Measurements from ENCODE around the gene C14orf119. TPM values are rescaled to one million over a fixed set of nuclear protein-coding genes. Genes with fewer than 3 reads are reported as not detected.

Gene C14orf119
- polyA plus RNA-seq, 1 donor: 42.4 TPM

GRCh38 chr14:23127861-23128260, 32.6 kb downstream of the C14orf119 start:
- DNase-seq: no peak

DNA sequence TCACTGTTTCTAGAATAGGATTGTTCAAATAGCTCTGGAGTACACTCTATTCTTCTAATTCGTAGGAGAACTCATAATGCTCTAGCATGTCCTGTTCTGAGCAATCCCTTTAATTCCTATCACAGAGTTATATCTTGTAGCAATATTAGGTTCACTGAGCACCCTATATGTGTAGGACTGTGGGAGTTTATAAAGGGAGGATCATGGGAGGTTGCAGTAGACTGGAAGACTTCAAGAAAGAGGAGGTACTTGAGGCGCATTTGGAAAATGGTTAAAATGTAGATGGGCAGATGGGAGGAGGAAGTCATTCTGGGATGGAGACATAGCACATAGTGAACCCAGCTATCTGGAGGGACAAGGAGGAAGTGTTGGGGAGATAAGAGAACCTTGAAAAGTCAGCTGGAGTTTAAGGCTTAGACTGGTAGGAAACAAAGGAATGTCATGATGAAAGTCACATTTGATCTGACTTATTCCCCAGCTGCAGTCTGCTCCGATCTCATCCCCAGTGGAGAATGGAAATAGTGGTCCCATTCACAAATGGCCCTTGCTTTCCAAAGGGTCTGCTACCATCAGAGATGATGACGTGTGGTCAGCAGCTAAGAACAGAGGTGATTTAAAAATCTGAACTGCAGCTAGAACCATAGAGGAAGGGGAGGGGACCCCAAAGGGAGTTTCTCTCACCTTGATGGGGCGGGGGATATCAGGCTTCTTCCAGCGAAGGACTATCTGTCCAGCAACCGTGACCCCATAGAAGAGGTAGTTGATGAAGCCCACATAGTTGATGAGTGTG, 33.9 kb downstream of the C14orf119 start:
- DNase-seq: no peak

DNA sequence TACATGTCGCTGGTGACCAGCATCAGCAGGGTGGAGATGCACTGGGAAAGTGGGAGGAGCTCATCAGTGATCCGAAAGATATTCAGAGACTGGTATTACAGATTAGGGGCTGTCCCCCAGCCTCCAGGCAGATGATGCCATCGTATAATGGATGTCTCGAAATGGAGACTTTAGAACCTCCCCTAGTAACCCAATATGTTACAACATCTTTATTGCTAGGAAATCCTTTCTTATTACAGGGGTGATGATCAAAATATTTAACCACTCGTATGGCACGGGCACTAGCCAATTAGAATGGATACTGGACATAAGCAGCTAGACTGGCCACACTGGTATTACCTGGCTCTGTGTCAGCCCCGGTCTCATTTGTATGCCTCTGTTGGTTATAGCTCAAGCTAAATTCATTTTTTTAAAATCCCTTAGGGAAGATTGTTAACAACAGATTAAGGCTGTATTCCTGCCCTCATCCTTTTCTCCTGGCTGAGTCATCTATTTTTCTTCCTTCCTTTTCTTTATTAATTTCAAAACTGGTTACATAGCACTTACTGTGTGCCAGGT, 34.5 kb downstream of the C14orf119 start:
- no peak for DNase-seq

DNA sequence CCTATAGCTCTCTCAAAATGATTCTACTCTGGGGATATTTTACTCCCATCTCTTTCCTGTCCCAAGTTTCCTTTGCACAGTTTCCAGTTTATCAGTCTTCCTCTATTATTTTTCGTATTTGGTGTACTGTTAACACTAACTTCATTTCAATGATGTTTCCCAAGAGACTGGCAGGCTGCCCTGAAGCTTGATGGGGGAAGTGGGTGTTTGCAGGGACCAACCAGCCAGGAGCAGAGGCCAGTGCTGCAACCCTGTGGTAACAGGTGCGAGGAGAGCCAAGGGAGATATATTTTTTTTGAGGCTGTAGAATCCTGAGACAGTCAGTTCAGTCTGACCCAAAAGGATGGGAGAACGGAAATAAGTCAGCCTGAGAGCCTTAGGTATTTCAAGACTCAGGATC, 35.6 kb downstream of the C14orf119 start:
- DNase-seq: no peak

GRCh38 chr14:23131482-23131881, 36.2 kb downstream of the C14orf119 start:
- no peak for DNase-seq

DNA sequence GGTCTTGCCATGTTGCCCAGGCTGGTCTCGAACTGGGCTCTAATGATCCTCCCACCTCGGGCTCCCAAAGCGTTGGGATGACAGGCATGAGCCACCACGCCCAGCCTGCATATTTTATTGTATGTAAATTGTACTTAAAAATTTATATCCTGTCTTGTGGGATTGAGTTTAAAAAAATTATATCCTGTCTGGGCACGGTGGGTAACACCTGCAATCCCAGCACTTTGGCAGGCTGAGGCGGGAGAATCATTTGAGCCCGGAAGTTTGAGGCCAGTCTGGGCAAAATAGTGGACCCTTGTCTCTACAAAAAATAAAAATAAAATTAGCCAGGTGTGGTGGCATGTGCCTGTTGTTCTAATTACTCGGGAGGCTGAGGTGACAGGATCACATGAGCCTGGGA, 37.7 kb downstream of the C14orf119 start:
- DNase-seq: no peak

GRCh38 chr14:23136566-23137133, 41.3 kb downstream of the C14orf119 start:
- no peak for DNase-seq

DNA sequence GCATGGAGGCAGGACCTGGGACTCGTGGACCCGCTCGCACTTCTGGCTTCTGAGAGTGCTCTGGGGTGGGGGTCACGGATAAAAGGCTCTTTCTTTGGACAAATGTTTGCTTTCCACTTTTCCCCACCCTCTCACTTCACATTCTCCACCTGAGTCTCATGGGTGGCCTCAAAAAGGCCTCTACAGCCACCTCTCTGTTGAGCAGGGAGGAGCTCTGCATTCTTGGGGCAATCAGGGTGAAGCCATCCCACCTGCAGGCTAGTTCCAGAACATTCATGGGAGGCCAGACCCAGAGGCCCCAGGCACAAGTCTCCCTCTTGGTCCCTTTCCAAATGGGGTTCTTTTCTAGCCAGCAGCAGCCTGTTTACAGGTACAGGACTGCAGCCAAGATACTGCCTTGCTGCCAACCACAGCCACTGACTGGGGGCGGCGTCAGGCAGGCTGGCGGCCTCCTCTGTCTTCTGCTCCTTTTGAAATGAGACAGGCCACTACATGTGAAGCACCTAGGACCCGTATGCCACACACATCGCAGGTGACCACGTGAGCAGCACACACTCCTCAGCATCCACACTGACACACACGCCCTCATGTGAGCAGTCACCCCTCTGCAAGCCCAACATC, 42.0 kb downstream of the C14orf119 start:
- DNase-seq: no peak

DNA sequence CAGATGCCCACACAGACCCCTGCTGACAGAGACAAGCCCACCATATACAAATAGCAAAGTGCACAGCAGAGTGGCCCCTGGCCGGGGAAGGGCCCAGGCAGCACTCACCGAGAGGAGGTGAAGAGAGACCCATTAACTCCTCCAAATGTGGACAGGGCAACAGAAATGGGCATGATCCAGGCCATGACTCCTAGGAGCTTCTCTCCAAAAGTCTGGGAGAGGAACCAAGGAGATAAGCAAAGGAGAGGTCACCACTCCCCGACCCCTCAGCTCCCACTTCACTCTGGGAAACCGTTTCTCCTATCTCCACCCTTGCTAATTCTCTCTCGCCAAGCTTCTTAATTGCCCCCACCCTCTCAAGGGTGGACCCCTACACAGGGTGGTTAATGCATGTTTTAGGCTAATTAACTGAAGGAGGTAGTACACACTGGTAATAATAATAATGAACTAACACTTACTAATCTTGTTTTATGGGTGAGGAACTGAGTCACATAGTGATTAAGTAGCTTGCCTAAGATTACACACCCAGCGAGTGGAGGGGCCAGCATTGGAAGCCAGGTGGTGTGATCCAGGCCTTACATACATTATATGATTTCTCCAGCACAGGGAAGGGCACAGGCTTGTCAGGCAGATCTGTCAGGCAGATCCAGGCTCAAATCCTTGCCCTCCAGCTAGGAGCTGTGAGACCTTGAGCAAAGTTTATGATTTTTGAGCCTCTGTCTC, 42.7 kb downstream of the C14orf119 start:
- DNase-seq: no peak

DNA sequence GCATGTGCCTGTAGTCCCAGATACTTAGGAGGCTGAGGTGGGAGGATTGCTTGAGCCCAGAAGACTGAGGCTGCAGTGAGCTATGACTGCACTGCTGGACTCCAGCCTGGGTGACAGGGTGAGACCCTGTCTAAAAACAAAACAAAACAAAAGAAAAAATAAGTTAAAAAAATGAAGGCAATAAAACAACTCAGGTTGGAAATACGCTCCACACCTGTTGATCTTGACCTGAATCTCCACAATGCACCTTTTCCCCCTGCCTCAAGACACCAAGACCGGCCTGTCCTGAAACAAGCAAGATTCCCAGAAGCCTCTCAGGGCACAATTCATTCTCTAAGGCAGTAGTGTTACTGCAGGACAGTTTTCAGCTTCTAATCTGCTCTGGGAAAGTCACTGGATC, 44.6 kb downstream of the C14orf119 start:
- DNase-seq: no peak

DNA sequence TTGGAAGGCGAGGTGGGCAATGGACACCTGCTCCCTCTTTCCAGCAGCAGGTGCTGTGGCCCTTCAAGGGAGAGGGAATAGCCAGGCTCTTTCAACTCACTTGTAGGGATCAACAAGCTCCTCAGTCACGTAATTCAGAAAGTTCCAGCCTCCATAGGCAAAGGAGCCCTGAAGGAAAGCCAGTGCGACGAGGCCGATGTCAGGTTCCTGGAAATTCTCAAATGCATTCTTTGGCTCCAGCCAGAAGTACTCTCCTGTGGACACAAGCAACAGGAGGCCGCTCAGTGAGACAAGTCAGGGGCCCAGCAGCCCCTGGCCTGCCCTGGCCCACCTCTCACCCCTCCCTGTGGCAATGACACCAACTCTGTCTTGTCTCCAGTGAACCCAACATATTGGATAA, 45.1 kb downstream of the C14orf119 start:
- DNase-seq: no peak

- peak; percentile 56 for DNase-seq
Observed at GRCh38 chr14:23141706-23142444, 46.6 kb downstream of the C14orf119 start.

GRCh38 chr14:23142826-23143225, 47.5 kb downstream of the C14orf119 start:
- DNase-seq: no peak

- no peak for DNase-seq
Observed at GRCh38 chr14:23143911-23144310, 48.6 kb downstream of the C14orf119 start.

DNA sequence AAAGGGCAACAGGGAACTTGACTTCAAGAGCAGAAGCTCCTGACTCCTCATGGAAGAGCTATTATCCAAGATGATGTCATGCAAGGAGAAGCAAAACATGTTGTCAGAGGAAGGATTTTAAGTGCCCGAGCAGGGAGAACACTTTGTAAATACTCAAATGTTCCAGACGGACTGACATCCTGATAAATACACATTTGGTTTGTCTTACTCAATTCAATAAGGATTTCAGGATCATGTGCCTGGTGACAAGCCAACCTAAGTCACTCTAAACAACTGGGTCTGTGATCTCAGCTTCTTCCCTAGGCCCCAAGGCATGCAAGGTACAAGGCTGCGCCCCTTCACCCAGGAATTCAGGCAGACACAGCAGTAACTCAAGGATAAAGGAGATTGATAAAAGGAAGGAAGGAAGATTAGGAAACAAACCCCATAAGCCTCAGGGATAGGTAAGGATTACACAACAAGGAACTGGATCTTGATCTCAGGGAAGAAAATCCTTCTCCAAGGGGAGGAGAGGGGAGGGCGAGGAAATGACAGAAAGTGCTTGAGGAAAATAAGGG, 50.6 kb downstream of the C14orf119 start:
- no peak for DNase-seq

DNA sequence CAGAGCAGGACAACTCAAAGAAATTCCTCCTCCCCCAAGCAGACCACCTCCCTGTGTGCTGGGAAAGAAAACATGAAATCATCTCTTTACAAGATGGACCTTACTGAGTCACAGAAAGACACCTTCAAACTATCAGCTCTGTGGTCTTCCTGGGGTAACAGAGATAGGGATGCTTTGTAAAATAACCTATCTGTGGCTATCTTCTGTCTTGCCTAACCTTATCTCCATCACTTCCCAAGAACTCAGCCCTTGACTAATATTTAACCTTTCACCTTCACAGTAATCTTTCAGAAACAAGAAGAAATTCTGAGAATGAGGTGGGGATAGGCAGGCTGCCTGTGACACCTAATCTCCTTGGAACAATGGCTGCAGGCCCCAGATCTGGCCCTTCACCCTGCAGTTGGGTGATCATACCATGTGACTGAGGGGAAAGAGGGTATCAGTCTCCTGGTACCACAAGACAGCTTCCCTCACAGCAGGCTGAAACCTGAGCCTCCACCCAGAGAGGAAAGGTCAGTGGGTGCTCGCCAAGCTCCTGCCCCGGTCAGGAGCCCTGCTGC, 51.1 kb downstream of the C14orf119 start:
- no peak for DNase-seq

GRCh38 chr14:23146980-23147379, 51.7 kb downstream of the C14orf119 start:
- DNase-seq: no peak

GRCh38 chr14:23147676-23148075, 52.4 kb downstream of the C14orf119 start:
- DNase-seq: no peak

- DNase-seq: no peak
Observed at GRCh38 chr14:23148591-23149249, 53.4 kb downstream of the C14orf119 start.

DNA sequence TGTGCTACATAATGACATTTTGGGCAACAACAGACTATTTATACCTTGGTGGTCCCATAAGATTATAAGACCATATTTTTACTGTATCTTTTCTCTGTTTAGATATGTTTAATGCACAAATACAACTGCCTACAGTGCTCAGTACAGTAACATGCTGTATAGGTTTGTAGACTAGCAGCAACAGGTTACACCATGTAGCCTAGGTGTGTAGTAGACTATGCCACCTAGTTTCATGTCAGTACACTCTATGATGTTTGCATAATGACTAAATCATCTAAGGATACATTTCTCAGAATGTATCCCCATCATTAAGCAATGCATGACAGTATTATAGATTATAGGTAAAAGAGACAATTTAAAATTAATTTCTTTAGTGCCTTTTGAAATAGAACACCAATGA, 54.4 kb downstream of the C14orf119 start:
- no peak for DNase-seq
